GM18507 (cell line): Measurements from ENCODE around the gene TFDP2.
"Not testable (repeated sequence)": the region's sequence is repeated elsewhere in the genome, so short reads cannot be mapped to it uniquely, and the experiment has no call there.

Experiments
- DNase-seq: peaks from one replicate; pipeline ENCODE4 v3.0.0; 2011; ENCODE audit warnings: low read depth; ENCODE audit not compliant: insufficient read length; ENCODE audit errors: extremely low spot score
- FAIRE-seq: peaks from 2 replicates; lab custom pipeline; 2011; peaks lifted over from hg19 to GRCh38; lab: Jason Lieb, UNC

Gene TFDP2

GRCh38 chr3:142029052-142029642, 120.2 kb downstream of the TFDP2 start:
- no peak for DNase-seq
- FAIRE-seq: peak; percentile 59

- peak; percentile 89 for FAIRE-seq
These were observed 121.0 kb downstream of the TFDP2 start for GRCh38 chr3:142028243-142028777.

GRCh38 chr3:142027735-142028134, 121.6 kb downstream of the TFDP2 start:
- DNase-seq (no peak), FAIRE-seq (peak; percentile 79)

More at GRCh38 chr3:142028243-142028777, 121.0 kb downstream of the TFDP2 start:
- no peak for DNase-seq

- no peak for DNase-seq
- FAIRE-seq: no peak
These were observed 122.0 kb downstream of the TFDP2 start for GRCh38 chr3:142027300-142027699.

GRCh38 chr3:142026333-142026732, 123.0 kb downstream of the TFDP2 start:
- FAIRE-seq (no peak), DNase-seq (no peak)

GRCh38 chr3:142022381-142022780, 127.0 kb downstream of the TFDP2 start:
- FAIRE-seq (peak; percentile 88), DNase-seq (no peak)

- no peak for DNase-seq
- no peak for FAIRE-seq
These were observed 128.2 kb downstream of the TFDP2 start for GRCh38 chr3:142021127-142021526.

GRCh38 chr3:142019794-142020320, 129.5 kb downstream of the TFDP2 start:
- DNase-seq (peak; percentile 42), FAIRE-seq (peak; percentile 90)

- DNase-seq: no peak
- no peak for FAIRE-seq
These were observed 135.4 kb downstream of the TFDP2 start for GRCh38 chr3:142013993-142014392.

- no peak for FAIRE-seq
- DNase-seq: no peak
These were observed 135.9 kb downstream of the TFDP2 start for GRCh38 chr3:142013326-142013980.

GRCh38 chr3:142009029-142009428, 140.3 kb downstream of the TFDP2 start:
- no peak for DNase-seq
- no peak for FAIRE-seq

- DNase-seq (no peak), FAIRE-seq (no peak)
These were observed 141.5 kb downstream of the TFDP2 start for GRCh38 chr3:142007710-142008399.

- FAIRE-seq, DNase-seq: not testable (repeated sequence)
These were observed 144.4 kb downstream of the TFDP2 start for GRCh38 chr3:142004957-142005356.

- DNase-seq: no peak
- FAIRE-seq: no peak
These were observed 145.3 kb downstream of the TFDP2 start for GRCh38 chr3:142004025-142004424.

- no peak for DNase-seq
- FAIRE-seq: no peak
These were observed 146.1 kb downstream of the TFDP2 start for GRCh38 chr3:142003291-142003690.

GRCh38 chr3:142000325-142000870, 148.9 kb downstream of the TFDP2 start:
- FAIRE-seq (peak; percentile 26), DNase-seq (no peak)

GRCh38 chr3:141998669-141999290, 150.6 kb downstream of the TFDP2 start:
- FAIRE-seq (peak; percentile 55), DNase-seq (no peak)

- DNase-seq: no peak
- peak; percentile 85 for FAIRE-seq
These were observed 152.9 kb downstream of the TFDP2 start for GRCh38 chr3:141996437-141996836.

- DNase-seq: no peak
- no peak for FAIRE-seq
These were observed 154.5 kb downstream of the TFDP2 start for GRCh38 chr3:141994856-141995255.
